HG03521 (cell line): Measurements from ENCODE around the gene VPS13A.

Experiments used
- ATAC-seq: cut with Tn5 transposase; IDR thresholded peaks from one replicate; pipeline ENCODE4 v1.9.1; 2021; ENCODE audit warnings: mild to moderate bottlenecking, moderate library complexity; ENCODE audit not compliant: unreplicated experiment

VPS13A gene

GRCh38 chr9:77177143-77177893 lies at the start of gene VPS13A:
Gene VPS13A (plus strand): TSS chr9:77177534. CDS start chr9:77177705, 171 bp downstream.
- ATAC-seq, result peak; percentile 90

GRCh38 chr9:77128125-77128789 lies 49.1 kb upstream of the VPS13A start:
- no peak for ATAC-seq

GRCh38 chr9:77131399-77131798 lies 45.9 kb upstream of the VPS13A start:
- no peak for ATAC-seq

- ATAC-seq, result no peak
Observed at GRCh38 chr9:77133011-77133410, 44.3 kb upstream of the VPS13A start.

- no peak for ATAC-seq
Observed at GRCh38 chr9:77142366-77142765, 35.0 kb upstream of the VPS13A start.

- ATAC-seq, result no peak
Observed at GRCh38 chr9:77149879-77150278, 27.5 kb upstream of the VPS13A start.

- no peak for ATAC-seq
Observed at GRCh38 chr9:77152289-77152688, 25.0 kb upstream of the VPS13A start.

- no peak for ATAC-seq
Observed at GRCh38 chr9:77156646-77157371, 20.5 kb upstream of the VPS13A start.

- ATAC-seq, result no peak
Observed at GRCh38 chr9:77158772-77159513, 18.4 kb upstream of the VPS13A start.

- ATAC-seq, result no peak
Observed at GRCh38 chr9:77161191-77161590, 16.1 kb upstream of the VPS13A start.

- ATAC-seq, result no peak
Observed at GRCh38 chr9:77161966-77162365, 15.4 kb upstream of the VPS13A start.

- no peak for ATAC-seq
Observed at GRCh38 chr9:77162366-77162765, 15.0 kb upstream of the VPS13A start.

GRCh38 chr9:77163884-77164283 lies 13.4 kb upstream of the VPS13A start:
- no peak for ATAC-seq

GRCh38 chr9:77166193-77166592 lies 11.1 kb upstream of the VPS13A start:
- ATAC-seq, result no peak

- ATAC-seq, result no peak
Observed at GRCh38 chr9:77170991-77171699, 6.2 kb upstream of the VPS13A start.

GRCh38 chr9:77175151-77175550 lies 2.2 kb upstream of the VPS13A start:
- no peak for ATAC-seq

GRCh38 chr9:77176106-77176505 lies 1.2 kb upstream of the VPS13A start:
- ATAC-seq, result no peak

- no peak for ATAC-seq
Observed at GRCh38 chr9:77176686-77177142, 620 bp upstream of the VPS13A start.

- peak; percentile 12 for ATAC-seq
Observed at GRCh38 chr9:77177894-77178794, 810 bp downstream of the VPS13A start.
